B cell (primary cell): Measurements from ENCODE around the gene TEAD1.

Experiments used
- CTCF ChIP-seq: fragments of 200-600 bp; IDR thresholded peaks from one replicate; pipeline ENCODE4 v1.8.0; 2022; ENCODE audit warnings: antibody characterized with exemption, mild to moderate bottlenecking
- EZH2 ChIP-seq: IDR thresholded peaks from 2 replicates; pipeline ENCODE4 v1.6.1; 2012; ENCODE audit warnings: borderline replicate concordance, low read depth, mild to moderate bottlenecking, moderate library complexity, low read length; ENCODE audit not compliant: insufficient read depth, poor library complexity, severe bottlenecking

GRCh38 chr11:12669930-12670329 is 4.3 kb upstream of the TEAD1 start:
- TF ChIP-seq CTCF: no peak
- TF ChIP-seq EZH2: no peak
